Trophoblast cell (in vitro differentiated cells and primary cell): ENCODE measurements around the gene ZFAND3.

Source experiments
- DNase-seq, 2 donors: peaks; one replicate each; pipeline ENCODE4 v3.0.0-alpha.2; 2016
- H2AFZ ChIP-seq: 2 replicates; pipeline ENCODE4 v1.6.1; 2013; ENCODE audit warnings: low read length, moderate library complexity, mild to moderate bottlenecking; ENCODE audit not compliant: insufficient read depth, poor library complexity
- H2AK5ac ChIP-seq: 2 replicates; pipeline ENCODE4 v1.6.1; 2013; ENCODE audit warnings: mild to moderate bottlenecking, low read length
- H2BK120ac ChIP-seq: 2 replicates; pipeline ENCODE4 v1.6.1; 2013; ENCODE audit warnings: low read length, mild to moderate bottlenecking, moderate library complexity; ENCODE audit not compliant: insufficient read depth, poor library complexity
- H2BK12ac ChIP-seq: 2 replicates; pipeline ENCODE4 v1.6.1; 2013; ENCODE audit warnings: mild to moderate bottlenecking, low read length, moderate library complexity
- H2BK5ac ChIP-seq: 2 replicates; pipeline ENCODE4 v1.6.1; 2013; ENCODE audit warnings: low read length, low read depth, moderate library complexity, mild to moderate bottlenecking; ENCODE audit not compliant: poor library complexity
- H3K14ac ChIP-seq: 2 replicates; pipeline ENCODE4 v1.6.1; 2013; ENCODE audit warnings: mild to moderate bottlenecking, low read length
- H3K18ac ChIP-seq: 2 replicates; pipeline ENCODE4 v1.6.1; 2013; ENCODE audit warnings: mild to moderate bottlenecking, low read length
- H3K23ac ChIP-seq: 2 replicates; pipeline ENCODE4 v1.6.1; 2013; ENCODE audit warnings: low read length
- H3K27ac ChIP-seq: 2 replicates; pipeline ENCODE4 v1.5.1; 2013; ENCODE audit warnings: low read depth, mild to moderate bottlenecking, inconsistent platforms, low read length, moderate library complexity
- H3K27me3 ChIP-seq: 2 replicates; pipeline ENCODE4 v1.6.1; 2013; ENCODE audit warnings: inconsistent platforms, mild to moderate bottlenecking, low read length, moderate library complexity; ENCODE audit not compliant: insufficient read depth
- H3K36me3 ChIP-seq, 2 experiments: 1 replicate in 1 of 2; 2 replicates in 1 of 2; pipeline ENCODE4 v1.6.1; 2013; ENCODE audit warnings: low read length in 2 of 2, mild to moderate bottlenecking in 2 of 2, moderate library complexity in 1 of 2; ENCODE audit not compliant: insufficient read depth in 2 of 2, control insufficient read depth in 1 of 2
- H3K4ac ChIP-seq: 2 replicates; pipeline ENCODE4 v1.6.1; 2013; ENCODE audit warnings: low read depth, mild to moderate bottlenecking, low read length, moderate library complexity
- H3K4me1 ChIP-seq, 2 experiments: 1 replicate in 1 of 2; 2 replicates in 1 of 2; pipeline ENCODE4 v1.6.1; 2013; ENCODE audit warnings: low read length in 2 of 2, mild to moderate bottlenecking in 2 of 2, moderate library complexity in 1 of 2; ENCODE audit not compliant: insufficient read depth in 2 of 2, control insufficient read depth in 1 of 2
- H3K4me2 ChIP-seq: 2 replicates; pipeline ENCODE4 v1.6.1; 2013; ENCODE audit warnings: inconsistent platforms, mild to moderate bottlenecking, low read length, moderate library complexity
- H3K4me3 ChIP-seq: 2 replicates; pipeline ENCODE4 v1.5.1; 2013; ENCODE audit warnings: mild to moderate bottlenecking, low read depth, low read length, inconsistent platforms
- H3K79me1 ChIP-seq: one replicate; pipeline ENCODE4 v1.6.1; 2013; ENCODE audit warnings: low read length
- H3K79me2 ChIP-seq: 2 replicates; pipeline ENCODE4 v1.6.1; 2013; ENCODE audit warnings: low read length, mild to moderate bottlenecking; ENCODE audit not compliant: control insufficient read depth, insufficient read depth, poor library complexity
- H3K9ac ChIP-seq: 2 replicates; pipeline ENCODE4 v1.6.1; 2013; ENCODE audit warnings: mild to moderate bottlenecking, low read length
- H3K9me3 ChIP-seq: 2 replicates; pipeline ENCODE4 v1.6.1; 2013; ENCODE audit warnings: low read depth, mild to moderate bottlenecking, control low read depth, inconsistent platforms, low read length; ENCODE audit not compliant: insufficient read depth
- H4K12ac ChIP-seq: 2 replicates; pipeline ENCODE4 v1.6.1; 2013; ENCODE audit warnings: low read depth, mild to moderate bottlenecking, low read length, moderate library complexity
- H4K8ac ChIP-seq: 2 replicates; pipeline ENCODE4 v1.6.1; 2013; ENCODE audit warnings: low read depth, mild to moderate bottlenecking, low read length, moderate library complexity
- H4K91ac ChIP-seq: one replicate; pipeline ENCODE4 v1.6.1; 2013; ENCODE audit warnings: low read depth, mild to moderate bottlenecking, low read length, moderate library complexity
- WGBS: extraction: QIAGEN DNeasy Blood & Tissue Kit; methylation state at CpG from one replicate; pipeline ENCODE4 v1.1.7; 2013; ENCODE audit warnings: missing lambda C conversion rate; ENCODE audit not compliant: insufficient read length, insufficient coverage; ENCODE audit errors: extremely low coverage; 5-methylcytosine and 5-hydroxymethylcytosine counted together

ZFAND3 gene

DNA sequence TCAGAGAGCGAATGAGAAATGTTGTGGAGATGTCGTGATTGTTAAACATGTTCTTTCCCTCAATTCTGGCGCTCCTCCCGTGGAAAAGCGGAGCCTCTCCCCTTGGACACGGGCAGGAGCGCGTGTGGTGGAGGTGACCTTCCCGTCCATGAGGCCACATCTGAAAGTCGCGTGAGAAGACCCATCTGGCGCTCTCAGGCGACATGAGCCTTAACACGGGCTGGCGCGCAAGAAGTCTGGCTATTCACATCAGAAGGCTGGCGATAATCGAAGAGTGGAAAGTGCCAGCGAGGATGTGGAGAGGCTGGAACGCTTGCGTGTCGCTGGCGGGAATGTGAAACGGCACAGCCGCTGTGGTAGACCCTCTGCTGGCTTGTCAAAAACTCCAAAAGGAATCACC lies 341.3 kb downstream of the ZFAND3 start:
- Histone ChIP-seq H3K4me1 (no peaks in the 10 kb centered on the region), H3K14ac (no peak overlapping the region), H2BK5ac (no peak overlapping the region), H2AK5ac (no peak overlapping the region), H3K9me3 (peaks cover 3% of the 10 kb centered on the region), H4K91ac (no peak overlapping the region), H3K27me3 (no peaks in the 10 kb centered on the region), H2BK12ac (no peak overlapping the region), H3K36me3 (peaks cover 7 to 9% of the 10 kb centered on the region in 2 experiments), H2AFZ (no peak overlapping the region), H4K12ac (no peak overlapping the region), H3K79me1 (no peaks in the 10 kb centered on the region), H3K18ac (no peak overlapping the region), H3K4me3 (no peak overlapping the region), H4K8ac (no peak overlapping the region), H3K79me2 (no peaks in the 10 kb centered on the region), H3K4me2 (no peak overlapping the region), H3K9ac (no peak overlapping the region), H3K23ac (no peak overlapping the region), H3K4ac (no peak overlapping the region), H2BK120ac (no peak overlapping the region), H3K27ac (no peak overlapping the region)
- no peak for DNase-seq
- WGBS: no CpG with 5 or more reads among the region's 25 CpGs

DNA sequence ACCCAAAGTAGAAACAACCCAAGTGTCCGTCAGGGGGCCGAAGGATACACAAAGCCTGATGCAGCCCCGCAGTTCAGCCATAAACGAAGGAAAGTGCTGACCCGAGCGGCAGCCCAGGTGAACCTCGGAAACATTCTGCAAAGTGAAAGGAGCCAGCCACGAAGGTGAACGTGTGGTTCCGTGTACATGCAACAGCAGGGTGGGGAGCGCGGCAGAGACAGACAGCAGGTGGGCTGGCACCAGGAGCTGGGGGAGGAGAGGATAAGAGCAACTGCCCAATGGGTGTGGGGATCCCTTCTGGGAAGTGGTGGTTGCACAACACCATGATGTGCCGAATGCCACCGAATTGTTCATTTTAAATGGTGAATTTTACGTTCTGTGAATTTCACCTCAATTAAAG lies 341.8 kb downstream of the ZFAND3 start:
- DNase-seq: no peak
- Histone ChIP-seq H3K23ac (no peak overlapping the region), H3K4me1 (no peaks in the 10 kb centered on the region), H3K14ac (no peak overlapping the region), H2BK120ac (no peak overlapping the region), H3K27me3 (no peaks in the 10 kb centered on the region), H4K12ac (no peak overlapping the region), H4K91ac (no peak overlapping the region), H3K79me2 (no peaks in the 10 kb centered on the region), H3K18ac (no peak overlapping the region), H3K27ac (no peak overlapping the region), H2BK5ac (no peak overlapping the region), H2BK12ac (no peak overlapping the region), H3K4me3 (no peak overlapping the region), H3K36me3 (peaks cover 7 to 9% of the 10 kb centered on the region in 2 experiments), H4K8ac (no peak overlapping the region), H3K79me1 (no peaks in the 10 kb centered on the region), H2AFZ (no peak overlapping the region), H3K4me2 (no peak overlapping the region), H3K9me3 (peaks cover 3% of the 10 kb centered on the region), H2AK5ac (no peak overlapping the region), H3K4ac (no peak overlapping the region), H3K9ac (no peak overlapping the region)
- no CpG with 5 or more reads among the region's 15 CpGs for WGBS

DNA sequence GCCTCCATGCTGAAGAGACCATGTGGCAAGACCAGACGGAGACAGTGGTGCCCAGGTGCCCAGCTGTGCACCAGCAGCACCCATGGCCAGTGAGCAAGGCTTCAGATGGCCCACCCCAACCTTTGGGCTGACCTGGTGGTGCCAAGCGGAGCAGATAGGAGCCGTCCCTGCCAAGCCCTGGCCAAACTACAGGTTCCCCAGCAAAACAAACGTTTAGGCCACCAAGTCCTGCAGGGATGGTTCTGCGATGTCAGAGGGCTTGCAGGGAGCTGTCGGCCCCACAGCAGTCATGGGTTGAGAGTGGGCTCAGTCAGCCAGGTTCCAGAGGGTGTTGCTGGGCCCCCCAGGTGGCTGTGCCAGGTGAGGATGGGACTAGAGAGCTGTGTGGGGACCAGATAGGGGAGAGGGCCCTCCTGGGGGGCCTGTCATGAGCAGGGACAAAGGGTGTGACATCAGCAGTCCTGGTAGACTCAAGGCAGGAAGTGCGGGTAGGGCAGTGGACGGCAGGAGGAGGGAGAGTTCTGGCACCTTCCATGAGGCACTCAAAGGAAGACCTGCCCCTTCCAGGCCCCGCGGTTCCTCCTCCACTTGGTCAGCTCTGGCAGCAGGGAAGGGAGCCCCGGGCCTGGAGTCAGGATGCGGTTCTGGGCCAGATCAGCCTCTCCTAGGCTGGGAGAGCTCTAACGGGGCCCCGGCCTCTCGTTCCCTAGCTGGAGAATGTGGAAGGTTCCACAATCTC lies 342.4 kb downstream of the ZFAND3 start:
- Histone ChIP-seq H3K9me3 (peaks cover 3% of the 10 kb centered on the region), H3K23ac (no peak overlapping the region), H3K4me3 (no peak overlapping the region), H4K91ac (no peak overlapping the region), H4K8ac (no peak overlapping the region), H3K9ac (no peak overlapping the region), H2AFZ (no peak overlapping the region), H3K79me2 (no peaks in the 10 kb centered on the region), H3K27me3 (no peaks in the 10 kb centered on the region), H3K14ac (no peak overlapping the region), H2BK5ac (no peak overlapping the region), H3K27ac (no peak overlapping the region), H3K4ac (no peak overlapping the region), H4K12ac (no peak overlapping the region), H3K79me1 (no peaks in the 10 kb centered on the region), H2AK5ac (no peak overlapping the region), H3K4me1 (no peaks in the 10 kb centered on the region), H2BK120ac (no peak overlapping the region), H3K36me3 (peaks cover 7 to 9% of the 10 kb centered on the region in 2 experiments), H3K4me2 (no peak overlapping the region), H3K18ac (no peak overlapping the region), H2BK12ac (no peak overlapping the region)
- WGBS: no CpG with 5 or more reads among the region's 15 CpGs
- no peak for DNase-seq

DNA sequence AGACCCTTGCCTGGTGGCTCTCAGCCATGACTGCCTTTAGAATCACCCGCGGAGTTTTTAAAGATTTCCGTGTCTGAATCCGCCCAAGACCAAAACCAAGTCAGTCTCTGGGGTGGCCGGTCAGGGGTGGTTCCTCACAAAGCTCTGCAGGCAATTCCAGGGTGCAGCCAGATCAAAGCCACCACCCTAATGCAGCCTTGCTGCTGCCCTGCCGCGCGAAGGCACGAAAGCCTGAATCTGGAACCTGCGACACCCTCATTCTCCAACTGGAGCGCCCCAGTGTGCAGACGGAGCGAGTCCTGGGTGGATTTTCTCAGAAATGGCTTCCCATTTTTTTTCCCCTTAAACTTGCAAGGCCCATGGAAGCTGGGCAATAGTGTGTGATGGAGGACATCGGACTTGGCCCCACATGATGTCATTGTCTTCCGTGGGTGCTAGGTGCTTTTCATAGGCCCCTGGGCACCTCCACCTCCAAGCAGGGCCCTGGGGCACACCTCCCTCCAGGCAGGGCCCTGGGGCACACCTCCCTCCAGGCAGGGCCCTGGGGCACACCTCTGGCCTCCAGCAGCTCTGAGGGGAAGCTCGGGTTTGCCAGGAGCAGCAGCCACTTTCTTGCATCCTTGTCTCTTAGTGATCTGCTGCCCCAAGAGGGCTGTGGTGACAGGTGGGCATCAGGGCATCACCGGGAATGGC lies 343.1 kb downstream of the ZFAND3 start:
- Histone ChIP-seq H3K9ac (no peak overlapping the region), H3K4me2 (no peak overlapping the region), H2BK12ac (no peak overlapping the region), H2AFZ (no peak overlapping the region), H4K91ac (no peak overlapping the region), H3K4me3 (no peak overlapping the region), H3K79me2 (no peaks in the 10 kb centered on the region), H4K12ac (no peak overlapping the region), H2BK5ac (no peak overlapping the region), H3K27ac (no peak overlapping the region), H3K4ac (no peak overlapping the region), H3K23ac (peak overlapping the region; percentile 6), H2BK120ac (no peak overlapping the region), H3K36me3 (peaks cover 7 to 9% of the 10 kb centered on the region in 2 experiments), H2AK5ac (no peak overlapping the region), H3K9me3 (peaks cover 3% of the 10 kb centered on the region), H3K18ac (no peak overlapping the region), H3K27me3 (no peaks in the 10 kb centered on the region), H3K4me1 (no peaks in the 10 kb centered on the region), H3K79me1 (no peaks in the 10 kb centered on the region), H3K14ac (no peak overlapping the region), H4K8ac (no peak overlapping the region)
- no peak for DNase-seq
- no CpG with 5 or more reads among the region's 17 CpGs for WGBS
